ENCODE data around the gene CHEK1. TPM values are rescaled to one million over a fixed set of nuclear protein-coding genes. Genes with fewer than 3 reads are reported as not detected.

Gene CHEK1
- total and polyA plus RNA-seq, 9 donors, result 7.6 to 16.6 (median 9.6) TPM

- Histone ChIP-seq H3K4me1 (ENCODE audit: control insufficient read depth, insufficient read depth, low read length) (peaks cover 8% of the 10 kb centered on the region), H3K36me3 (ENCODE audit: control insufficient read depth, insufficient read depth, low read length) (peaks cover 14% of the 10 kb centered on the region), H3K27me3 (ENCODE audit: control insufficient read depth, insufficient read depth, low read length) (no peaks in the 10 kb centered on the region), H3K9me3 (replicated peaks; ENCODE audit: control insufficient read depth, low read depth, low read length) (no peaks in the 10 kb centered on the region), H3K4me3 (ENCODE audit: low read length) (peak overlapping the region; percentile 85), H3K27ac (ENCODE audit: low read length) (peak overlapping the region; percentile 99)
- 1% methylated on average over 20 of the region's 20 CpGs for WGBS (ENCODE audit: insufficient coverage)
- DNase-seq, result no peak
These were observed 264 bp downstream of the CHEK1 start for GRCh38 chr11:125625225-125625629.

GRCh38 chr11:125625630-125626287, 796 bp downstream of the CHEK1 start:
- WGBS (ENCODE audit: insufficient coverage), result under 1% methylated on average over 44 of the region's 51 CpGs

GRCh38 chr11:125626288-125626950, 1.5 kb downstream of the CHEK1 start:
- peak overlapping the region; percentile 85 for H3K4me3 ChIP-seq (ENCODE audit: low read length)
- no peaks in the 10 kb centered on the region for H3K9me3 ChIP-seq (replicated peaks; ENCODE audit: control insufficient read depth, low read depth, low read length)
- whole genome bisulfite sequencing (ENCODE audit: insufficient coverage), result 0% methylated on average over 9 of the region's 18 CpGs
- peak; percentile 73 for DNase-seq
- H3K36me3 ChIP-seq (ENCODE audit: control insufficient read depth, insufficient read depth, low read length), result peaks cover 7% of the 10 kb centered on the region
- no peaks in the 10 kb centered on the region for H3K27me3 ChIP-seq (ENCODE audit: control insufficient read depth, insufficient read depth, low read length)
- peaks cover 8% of the 10 kb centered on the region for H3K4me1 ChIP-seq (ENCODE audit: control insufficient read depth, insufficient read depth, low read length)
- H3K27ac ChIP-seq (ENCODE audit: low read length), result peak overlapping the region; percentile 99

More at GRCh38 chr11:125625630-125626287, 796 bp downstream of the CHEK1 start:
- DNase-seq, result peak; percentile 96
- Histone ChIP-seq H3K9me3 (replicated peaks; ENCODE audit: control insufficient read depth, low read depth, low read length) (no peaks in the 10 kb centered on the region), H3K27me3 (ENCODE audit: control insufficient read depth, insufficient read depth, low read length) (no peaks in the 10 kb centered on the region), H3K36me3 (ENCODE audit: control insufficient read depth, insufficient read depth, low read length) (peaks cover 11% of the 10 kb centered on the region), H3K27ac (ENCODE audit: low read length) (peak overlapping the region; percentile 99), H3K4me3 (ENCODE audit: low read length) (peak overlapping the region; percentile 85), H3K4me1 (ENCODE audit: control insufficient read depth, insufficient read depth, low read length) (peaks cover 8% of the 10 kb centered on the region)

- Histone ChIP-seq H3K4me1 (ENCODE audit: control insufficient read depth, insufficient read depth, low read length) (peaks cover 8% of the 10 kb centered on the region), H3K27ac (ENCODE audit: low read length) (no peak overlapping the region), H3K36me3 (ENCODE audit: control insufficient read depth, insufficient read depth, low read length) (peaks cover 4% of the 10 kb centered on the region), H3K4me3 (ENCODE audit: low read length) (no peak overlapping the region), H3K27me3 (ENCODE audit: control insufficient read depth, insufficient read depth, low read length) (no peaks in the 10 kb centered on the region), H3K9me3 (replicated peaks; ENCODE audit: control insufficient read depth, low read depth, low read length) (no peaks in the 10 kb centered on the region)
- DNase-seq, result no peak
- no CpG with 5 or more reads among the region's 7 CpGs for WGBS (ENCODE audit: insufficient coverage)
These were observed 2.4 kb downstream of the CHEK1 start for GRCh38 chr11:125627236-125627910.

DNA sequence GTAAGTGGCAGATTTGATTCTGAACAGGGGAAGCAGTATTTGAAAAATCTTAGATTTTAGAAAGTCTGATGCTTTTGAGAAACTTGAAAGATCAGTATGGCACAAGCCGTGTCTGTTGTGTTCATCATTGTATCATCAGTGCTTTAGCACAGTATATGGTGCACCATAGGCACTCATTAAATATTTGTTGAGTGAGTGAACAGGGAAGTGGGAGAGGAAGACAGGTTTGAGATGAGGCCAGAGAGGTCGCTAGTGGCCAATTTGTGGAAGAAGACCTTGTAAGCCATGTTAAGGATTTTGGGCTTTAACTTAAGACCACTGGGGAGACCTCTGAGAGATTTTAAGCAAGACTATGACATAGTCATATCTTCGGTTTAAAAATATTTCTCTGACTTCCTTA, 12.9 kb downstream of the CHEK1 start:
- no peaks in the 10 kb centered on the region for H3K4me1 ChIP-seq (ENCODE audit: control insufficient read depth, insufficient read depth, low read length)
- H3K9me3 ChIP-seq (replicated peaks; ENCODE audit: control insufficient read depth, low read depth, low read length), result no peaks in the 10 kb centered on the region
- peaks cover 13% of the 10 kb centered on the region for H3K36me3 ChIP-seq (ENCODE audit: control insufficient read depth, insufficient read depth, low read length)
- H3K27me3 ChIP-seq (ENCODE audit: control insufficient read depth, insufficient read depth, low read length), result no peaks in the 10 kb centered on the region
- no peak overlapping the region for H3K27ac ChIP-seq (ENCODE audit: low read length)
- no peak overlapping the region for H3K4me3 ChIP-seq (ENCODE audit: low read length)
- no peak for DNase-seq
- WGBS (ENCODE audit: insufficient coverage), result 76% methylated on average over 2 of the region's 3 CpGs

- Histone ChIP-seq H3K27ac (ENCODE audit: low read length) (no peak overlapping the region), H3K4me1 (ENCODE audit: control insufficient read depth, insufficient read depth, low read length) (no peaks in the 10 kb centered on the region), H3K4me3 (ENCODE audit: low read length) (no peak overlapping the region), H3K9me3 (replicated peaks; ENCODE audit: control insufficient read depth, low read depth, low read length) (no peaks in the 10 kb centered on the region), H3K27me3 (ENCODE audit: control insufficient read depth, insufficient read depth, low read length) (no peaks in the 10 kb centered on the region), H3K36me3 (ENCODE audit: control insufficient read depth, insufficient read depth, low read length) (peaks cover 12% of the 10 kb centered on the region)
- 79% methylated on average over 1 of the region's 1 CpG for WGBS (ENCODE audit: insufficient coverage)
- no peak for DNase-seq
These were observed 13.4 kb downstream of the CHEK1 start for GRCh38 chr11:125638315-125638714.

GRCh38 chr11:125645871-125646270, 20.9 kb downstream of the CHEK1 start:
- no peaks in the 10 kb centered on the region for H3K4me1 ChIP-seq (ENCODE audit: control insufficient read depth, insufficient read depth, low read length)
- H3K4me3 ChIP-seq (ENCODE audit: low read length), result no peak overlapping the region
- H3K36me3 ChIP-seq (ENCODE audit: control insufficient read depth, insufficient read depth, low read length), result peaks cover 10% of the 10 kb centered on the region
- no peaks in the 10 kb centered on the region for H3K9me3 ChIP-seq (replicated peaks; ENCODE audit: control insufficient read depth, low read depth, low read length)
- no peak overlapping the region for H3K27ac ChIP-seq (ENCODE audit: low read length)
- no peak for DNase-seq
- 100% methylated on average over 2 of the region's 3 CpGs for WGBS (ENCODE audit: insufficient coverage)
- no peaks in the 10 kb centered on the region for H3K27me3 ChIP-seq (ENCODE audit: control insufficient read depth, insufficient read depth, low read length)

DNA sequence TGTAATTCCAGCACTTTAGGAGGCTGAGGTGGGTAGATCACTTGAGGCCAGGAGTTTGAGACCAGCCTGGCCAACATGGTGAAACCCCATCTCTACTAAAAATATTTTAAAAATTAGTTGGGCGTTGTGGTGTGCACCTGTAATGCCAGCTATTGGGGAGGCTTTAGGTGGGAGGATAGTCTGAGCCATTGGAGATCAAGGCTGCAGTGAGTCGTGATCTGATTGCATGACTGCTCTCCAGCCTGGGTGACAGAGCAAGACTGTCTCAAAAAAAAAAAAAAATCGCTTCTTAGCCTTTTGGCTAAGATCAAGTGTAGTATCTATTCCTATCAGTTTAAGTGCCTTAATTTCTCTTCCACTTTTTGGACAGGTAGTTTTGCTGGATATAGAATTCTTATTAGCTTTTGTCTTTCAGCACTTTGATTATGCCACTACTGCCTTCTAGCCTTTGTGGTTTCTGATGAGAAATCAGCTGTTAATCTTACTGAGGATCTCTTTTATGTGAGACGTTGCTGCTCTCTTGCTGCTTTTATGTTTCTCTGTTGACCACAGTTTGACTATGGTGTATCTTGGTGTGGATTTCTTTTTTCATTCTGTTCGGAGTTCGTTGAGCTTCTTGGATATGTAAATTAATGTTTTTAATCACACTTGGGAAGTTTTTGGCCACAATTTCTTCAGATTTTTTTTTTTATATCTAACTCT, 24.7 kb downstream of the CHEK1 start:
- Histone ChIP-seq H3K27ac (ENCODE audit: low read length) (no peak overlapping the region), H3K36me3 (ENCODE audit: control insufficient read depth, insufficient read depth, low read length) (peaks cover 12% of the 10 kb centered on the region), H3K9me3 (replicated peaks; ENCODE audit: control insufficient read depth, low read depth, low read length) (no peaks in the 10 kb centered on the region), H3K27me3 (ENCODE audit: control insufficient read depth, insufficient read depth, low read length) (no peaks in the 10 kb centered on the region), H3K4me3 (ENCODE audit: low read length) (no peak overlapping the region), H3K4me1 (ENCODE audit: control insufficient read depth, insufficient read depth, low read length) (no peaks in the 10 kb centered on the region)
- no peak for DNase-seq
- WGBS (ENCODE audit: insufficient coverage), result 60% methylated on average over 1 of the region's 6 CpGs

DNA sequence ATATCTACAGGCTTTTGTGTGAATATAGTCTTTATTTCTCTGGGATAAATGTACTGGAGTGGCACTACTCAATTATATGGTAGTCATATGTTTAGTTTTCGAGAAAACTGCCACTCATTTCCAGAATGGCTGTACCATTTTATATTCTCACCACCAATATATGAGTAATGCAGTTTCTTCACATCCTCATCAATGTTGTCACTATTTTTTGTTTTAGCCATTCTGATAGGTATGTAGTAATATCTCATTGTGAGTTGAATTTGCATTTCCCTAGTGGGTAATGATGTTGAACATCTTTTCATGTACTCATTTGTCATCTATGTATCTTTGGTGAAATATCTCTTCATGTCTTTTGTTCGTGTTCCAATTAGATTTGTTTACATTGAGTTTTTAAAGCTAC, 37.7 kb downstream of the CHEK1 start:
- H3K27ac ChIP-seq (ENCODE audit: low read length), result no peak overlapping the region
- no peaks in the 10 kb centered on the region for H3K9me3 ChIP-seq (replicated peaks; ENCODE audit: control insufficient read depth, low read depth, low read length)
- H3K4me1 ChIP-seq (ENCODE audit: control insufficient read depth, insufficient read depth, low read length), result no peaks in the 10 kb centered on the region
- H3K4me3 ChIP-seq (ENCODE audit: low read length), result no peak overlapping the region
- DNase-seq, result no peak
- WGBS (ENCODE audit: insufficient coverage), result no CpG with 5 or more reads among the region's 2 CpGs
- no peaks in the 10 kb centered on the region for H3K36me3 ChIP-seq (ENCODE audit: control insufficient read depth, insufficient read depth, low read length)
- H3K27me3 ChIP-seq (ENCODE audit: control insufficient read depth, insufficient read depth, low read length), result no peaks in the 10 kb centered on the region

GRCh38 chr11:125663910-125664309, 38.9 kb downstream of the CHEK1 start:
- WGBS (ENCODE audit: insufficient coverage), result no CpG with 5 or more reads among the region's 3 CpGs
- Histone ChIP-seq H3K9me3 (replicated peaks; ENCODE audit: control insufficient read depth, low read depth, low read length) (no peaks in the 10 kb centered on the region), H3K36me3 (ENCODE audit: control insufficient read depth, insufficient read depth, low read length) (no peaks in the 10 kb centered on the region), H3K4me1 (ENCODE audit: control insufficient read depth, insufficient read depth, low read length) (no peaks in the 10 kb centered on the region), H3K4me3 (ENCODE audit: low read length) (no peak overlapping the region), H3K27me3 (ENCODE audit: control insufficient read depth, insufficient read depth, low read length) (no peaks in the 10 kb centered on the region), H3K27ac (ENCODE audit: low read length) (no peak overlapping the region)
- DNase-seq, result no peak

Data from muscle of leg (tissue), 11 donors.